ENCODE measurements around the gene CIART. TPM values are rescaled to one million over a fixed set of nuclear protein-coding genes. Genes with fewer than 3 reads are reported as not detected.

The CIART gene
- total and polyA plus RNA-seq, 10 of the 15 experiments (the other 5 are each of a cell fraction or from before 2014, with no cell fraction given), result 0.44 to 1.4 (median 0.67) TPM

GRCh38 chr1:150235852-150236613 lies 46.3 kb upstream of the CIART start, which contains the start of gene ANP32E (continued):
- TF ChIP-seq ETV6 (conservative IDR thresholded peaks at IDR 0.05 in 1 of 2, IDR thresholded peaks at IDR 0.05 in 1 of 2; ENCODE audit: borderline replicate concordance in 1 of 2, low read depth in 1 of 2) (0 out of 4 replicates have a peak, but pooled peaks of 1 of the 2 experiments have one; percentile 13), SKIL (IDR thresholded peaks at IDR 0.05; ENCODE audit: low read depth, poor library complexity, severe bottlenecking) (peak; percentile 93), SMAD5 (IDR thresholded peaks at IDR 0.05; ENCODE audit: low read depth) (peak; percentile 90; the same call in 1 of the 2 replicates), SREBF2 (IDR thresholded peaks at IDR 0.05; ENCODE audit: low read length) (no peak), SMC3 (IDR thresholded peaks at IDR 0.05; ENCODE audit: borderline replicate concordance, low read length) (no peak), RAD51 (IDR thresholded peaks at IDR 0.05) (peak; percentile 11), ZZZ3 (IDR thresholded peaks at IDR 0.05; ENCODE audit: control insufficient read depth, insufficient read length, low read depth) (no peak), SMARCA5 (IDR thresholded peaks at IDR 0.05) (peak; percentile 95; the same call in 1 of the 2 replicates), KAT2A (conservative IDR thresholded peaks at IDR 0.05; ENCODE audit: control insufficient read depth, low read depth, low read length) (no peak), ATF3 (IDR thresholded peaks at IDR 0.05; ENCODE audit: borderline replicate concordance, extremely low read depth, low read depth, low read length) (no peak), ZNF217 (IDR thresholded peaks at IDR 0.05) (no peak), PBX3 (IDR thresholded peaks at IDR 0.05; ENCODE audit: insufficient replicate concordance, low read depth, low read length) (peak; percentile 95), WRNIP1 (IDR thresholded peaks at IDR 0.05; ENCODE audit: borderline replicate concordance, low read depth, low read length) (no peak), PAX8 (IDR thresholded peaks at IDR 0.05) (peak; percentile 67; the same call in 1 of the 2 replicates), GABPA (IDR thresholded peaks at IDR 0.05; ENCODE audit: low read depth) (peak; percentile 67; the same call in 1 of the 2 replicates), CEBPB (IDR thresholded peaks at IDR 0.05; ENCODE audit: borderline replicate concordance in 1 of 2, low read depth in 2 of 2, low read length in 2 of 2) (no peak), ZNF622 (IDR thresholded peaks at IDR 0.05) (no peak), SREBF1 (IDR thresholded peaks at IDR 0.05; ENCODE audit: low read length) (no peak; the same call in 1 of the 2 replicates), RCOR1 (conservative IDR thresholded peaks at IDR 0.05; ENCODE audit: low read depth, low read length) (no peak), TAF1 (IDR thresholded peaks at IDR 0.05; ENCODE audit: borderline replicate concordance, low read depth, low read length) (peak; percentile 100), EP300 (IDR thresholded peaks at IDR 0.05; ENCODE audit: borderline replicate concordance in 1 of 2, control insufficient read depth in 1 of 2, low read depth in 2 of 2, low read length in 2 of 2) (0 out of 4 replicates have a peak, but pooled peaks of 1 of the 2 experiments have one; percentile 24), IKZF2 (IDR thresholded peaks at IDR 0.05) (peak in 1 of 2 experiments; percentile 74; a peak in 2 of 4 replicates), TCF7 (IDR thresholded peaks at IDR 0.05; ENCODE audit: borderline replicate concordance) (no peak), RFX5 (IDR thresholded peaks at IDR 0.05; ENCODE audit: low read depth, low read length) (peak; percentile 63; the same call in 1 of the 2 replicates), CBFB (IDR thresholded peaks at IDR 0.05; ENCODE audit: low read depth) (peak; percentile 77; the same call in 1 of the 2 replicates), RBBP5 (conservative IDR thresholded peaks at IDR 0.05) (no peak), EED (IDR thresholded peaks at IDR 0.05; ENCODE audit: low read depth) (peak; percentile 54), NR2F1 (conservative IDR thresholded peaks at IDR 0.05) (no peak), TARDBP (IDR thresholded peaks at IDR 0.05; ENCODE audit: borderline replicate concordance) (no peak; the same call in 1 of the 2 replicates)
